Eye (tissue), 1 donor: Measurements from ENCODE around the gene COLEC12.

ENCODE experiments used
- DNase-seq: peaks from one replicate; pipeline ENCODE4 v3.0.0-alpha.2; 2015

Gene COLEC12

DNA sequence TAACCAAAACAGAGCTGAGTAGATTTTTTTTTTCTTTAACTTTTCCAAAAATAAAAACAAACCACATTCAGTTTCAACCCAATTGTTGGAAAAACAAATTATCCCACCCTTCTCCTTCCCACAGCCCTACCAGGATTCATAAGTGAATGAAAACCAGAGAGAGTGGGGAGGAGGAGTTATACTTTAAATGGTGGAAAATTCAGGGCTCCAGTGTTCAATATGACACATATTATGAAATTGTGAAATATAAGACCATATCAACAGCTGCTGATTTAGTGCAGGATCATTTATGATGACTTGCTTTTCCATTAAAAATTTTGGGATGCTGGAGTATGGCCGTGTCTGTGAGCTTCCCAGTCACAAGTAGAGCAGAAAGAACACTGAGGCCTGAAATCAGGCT lies 26.7 kb downstream of the COLEC12 start:
- no peak for DNase-seq

- DNase-seq, result no peak
Observed at GRCh38 chr18:471716-472115, 28.8 kb downstream of the COLEC12 start.

DNA sequence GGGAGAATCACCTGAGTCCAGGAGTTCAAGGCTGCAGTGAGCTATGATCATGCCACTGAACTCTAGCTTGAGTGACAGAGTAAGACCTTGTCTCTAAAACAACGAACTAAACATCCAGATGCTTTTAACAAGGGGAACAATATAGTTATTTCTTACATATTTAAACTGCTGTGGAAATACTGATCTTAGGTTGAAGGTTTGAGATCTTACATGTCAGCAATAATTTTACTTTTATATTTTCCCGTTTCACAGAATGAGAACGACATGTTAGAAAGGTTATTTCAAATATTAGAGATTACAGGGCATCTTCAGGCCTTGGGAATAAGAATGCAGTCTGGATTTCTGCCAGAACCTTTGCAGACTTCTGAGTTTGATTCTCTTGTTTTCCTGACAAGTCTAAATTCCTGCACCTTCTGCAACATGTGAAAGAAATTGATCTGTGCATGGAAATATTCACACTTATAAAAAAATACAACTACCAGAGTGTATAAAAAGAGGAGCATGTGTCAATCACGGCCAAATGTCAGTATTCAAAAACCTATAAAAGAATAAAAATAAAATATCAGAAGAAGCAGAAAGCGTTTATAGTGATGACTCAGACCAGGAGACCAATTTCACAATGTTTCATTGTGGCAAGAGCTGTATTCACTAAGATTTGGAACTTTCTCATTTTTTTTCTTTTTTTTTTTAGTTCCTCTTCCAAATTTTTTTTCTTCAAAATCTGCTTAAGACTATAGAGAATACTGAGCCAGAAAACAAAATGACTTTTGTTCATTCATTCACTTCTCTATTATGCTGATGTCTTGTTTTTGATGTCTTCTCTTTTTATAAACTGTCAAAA lies 29.6 kb downstream of the COLEC12 start:
- DNase-seq, result no peak

DNA sequence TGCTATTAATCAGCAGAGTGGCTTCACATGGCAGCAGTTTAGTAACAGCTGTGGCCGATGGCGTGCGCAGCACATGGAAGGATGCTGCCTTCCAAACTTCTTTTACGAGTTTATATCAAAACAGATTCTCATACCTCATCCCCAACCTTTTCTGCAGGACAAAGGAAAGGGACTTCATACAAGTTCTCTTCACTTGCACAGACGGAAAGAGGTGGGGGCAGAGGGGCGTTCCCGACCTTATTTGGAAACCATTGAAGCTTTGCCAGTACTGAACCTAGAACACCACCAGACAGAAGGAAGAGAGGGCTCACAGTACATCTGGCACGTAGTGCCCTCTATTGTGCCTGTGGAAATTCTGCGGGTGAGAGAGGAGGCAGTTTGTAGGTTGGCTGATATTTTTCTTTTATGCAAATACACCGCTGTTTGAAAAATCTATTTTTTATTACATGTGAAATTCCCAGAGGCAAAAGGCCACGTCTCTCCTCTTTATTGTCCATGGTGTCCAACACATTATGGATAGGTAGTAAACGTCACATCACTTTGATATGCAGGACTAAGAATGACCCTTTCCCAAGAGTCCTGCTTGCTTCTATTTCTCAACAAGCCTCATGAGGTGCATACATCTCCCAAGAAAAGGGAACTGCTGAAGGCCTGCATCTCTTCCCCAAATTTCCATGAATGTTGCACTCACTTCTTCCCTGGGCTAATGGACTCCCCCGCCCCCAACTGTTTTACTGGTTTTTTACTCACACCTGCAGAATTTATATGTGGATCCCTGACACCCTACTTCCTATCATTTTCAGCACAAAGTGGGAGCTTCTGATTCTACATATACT lies 31.3 kb downstream of the COLEC12 start:
- DNase-seq, result peak; percentile 48

DNA sequence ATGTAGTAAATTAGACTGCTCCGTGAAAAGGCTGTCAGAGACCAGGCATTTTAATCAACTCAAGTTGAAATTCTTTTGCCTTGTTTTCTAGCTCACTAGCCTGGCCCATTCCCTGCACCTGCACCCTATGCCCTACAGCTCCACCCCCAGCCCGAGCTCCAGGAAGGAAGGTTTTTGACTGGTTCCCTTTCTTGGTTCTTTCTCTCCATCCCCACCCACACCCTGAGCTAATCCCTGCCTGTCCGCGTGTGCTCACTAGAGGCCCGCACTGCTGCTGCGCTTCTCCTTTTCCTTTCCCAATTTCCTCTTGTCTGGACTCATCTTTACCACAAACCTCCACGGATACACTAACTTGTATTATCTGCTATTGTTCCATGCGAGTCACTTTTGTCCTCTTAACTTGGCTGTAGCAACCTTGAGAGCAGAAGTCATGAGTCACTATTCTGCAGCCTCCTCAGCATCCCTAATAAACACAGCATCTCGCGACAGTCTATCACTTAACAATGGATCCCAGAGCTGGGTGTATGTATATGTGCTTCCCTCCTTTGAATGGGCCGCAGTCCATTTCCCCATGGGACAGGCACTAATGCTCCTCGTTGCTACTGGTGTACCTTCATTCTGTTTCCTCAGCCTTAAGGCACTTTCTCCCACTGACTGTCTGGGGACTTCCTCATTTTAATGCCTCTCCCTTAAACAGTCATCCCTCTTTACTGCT lies 36.5 kb downstream of the COLEC12 start:
- DNase-seq, result no peak

GRCh38 chr18:463403-463802 lies 37.1 kb downstream of the COLEC12 start:
- no peak for DNase-seq

- no peak for DNase-seq
Observed at GRCh38 chr18:461762-462161, 38.7 kb downstream of the COLEC12 start.

- no peak for DNase-seq
Observed at GRCh38 chr18:460791-461190, 39.7 kb downstream of the COLEC12 start.

- no peak for DNase-seq
Observed at GRCh38 chr18:459814-460593, 40.5 kb downstream of the COLEC12 start.

DNA sequence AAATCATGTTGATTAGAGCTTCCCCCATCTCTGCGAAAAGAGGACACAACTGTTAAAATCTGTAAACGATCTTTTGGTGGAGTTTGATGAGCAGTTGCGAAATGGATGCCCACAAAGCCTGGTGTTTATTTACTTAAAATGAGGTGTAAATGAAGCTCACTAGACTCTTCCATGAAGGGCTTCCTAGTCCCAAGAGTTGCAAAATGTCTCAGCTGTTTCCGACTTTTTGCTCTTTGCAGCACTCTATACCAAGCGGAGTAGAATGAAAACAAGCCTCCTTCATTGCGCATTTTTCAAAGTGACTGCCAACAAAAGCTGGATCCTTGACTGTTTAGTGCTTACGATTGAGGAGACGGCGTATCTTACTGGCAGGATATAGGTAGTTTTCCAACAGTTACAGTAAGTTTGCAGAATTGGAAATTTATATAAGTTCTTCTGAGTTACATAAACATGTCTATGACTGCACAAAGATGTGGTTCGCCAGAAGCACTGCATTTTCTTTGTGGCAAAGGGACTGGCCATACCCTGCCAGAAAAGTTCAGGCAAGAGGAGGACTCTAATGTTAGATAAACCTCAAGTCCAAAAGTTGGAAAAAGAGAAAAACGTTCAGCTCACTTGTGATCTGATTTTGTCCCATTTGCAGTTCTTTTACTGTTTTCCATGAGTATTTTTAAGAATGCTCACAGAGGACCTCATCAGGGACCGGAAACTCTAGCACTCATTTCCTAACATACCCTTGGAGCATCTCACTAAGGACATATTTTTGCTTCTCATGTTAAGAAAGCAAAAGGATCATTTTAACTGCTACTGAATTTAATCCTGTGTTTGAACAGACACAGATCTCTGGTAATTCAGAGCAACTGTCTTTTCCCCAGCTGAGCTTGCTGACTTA lies 42.7 kb downstream of the COLEC12 start:
- no peak for DNase-seq

DNA sequence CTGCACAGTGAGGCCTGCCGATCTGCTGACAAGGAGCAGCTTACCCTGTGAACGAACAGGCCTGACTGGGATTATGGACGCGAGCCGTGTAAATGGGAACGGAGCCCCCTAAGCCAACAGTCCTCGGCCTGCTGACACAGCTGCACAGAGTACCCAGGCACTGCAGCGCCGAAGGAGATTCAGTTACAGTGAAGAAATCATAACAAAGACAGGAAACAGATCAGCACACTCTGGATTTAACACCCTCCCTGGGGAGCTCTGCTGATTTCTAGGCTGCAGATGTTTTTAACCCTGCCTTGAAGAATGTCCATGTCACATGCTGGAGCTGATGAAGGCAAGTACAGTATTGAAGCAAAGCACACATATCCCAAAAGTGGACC lies 43.4 kb downstream of the COLEC12 start:
- peak; percentile 92 for DNase-seq

- peak; percentile 70 for DNase-seq
Observed at GRCh38 chr18:456361-457139, 44.0 kb downstream of the COLEC12 start.

DNA sequence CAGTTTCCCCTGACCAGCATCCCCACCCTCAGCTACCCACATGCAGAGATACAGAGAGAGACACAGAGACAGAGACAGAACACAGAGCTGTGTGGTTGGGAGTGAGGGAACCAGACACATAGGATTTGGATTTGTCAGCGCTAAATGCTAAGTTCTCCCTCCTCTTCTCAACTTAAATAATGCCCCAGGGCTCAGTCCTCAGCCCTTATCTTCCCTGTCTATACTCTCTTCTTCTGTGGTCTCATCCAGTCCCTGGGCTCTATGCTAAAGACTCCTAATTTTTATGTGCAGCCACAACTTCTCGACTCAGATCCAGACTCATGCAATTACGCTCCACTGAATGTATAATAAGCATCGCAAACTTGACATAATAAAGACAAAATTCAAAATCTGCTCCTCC lies 47.1 kb downstream of the COLEC12 start:
- DNase-seq, result no peak

DNA sequence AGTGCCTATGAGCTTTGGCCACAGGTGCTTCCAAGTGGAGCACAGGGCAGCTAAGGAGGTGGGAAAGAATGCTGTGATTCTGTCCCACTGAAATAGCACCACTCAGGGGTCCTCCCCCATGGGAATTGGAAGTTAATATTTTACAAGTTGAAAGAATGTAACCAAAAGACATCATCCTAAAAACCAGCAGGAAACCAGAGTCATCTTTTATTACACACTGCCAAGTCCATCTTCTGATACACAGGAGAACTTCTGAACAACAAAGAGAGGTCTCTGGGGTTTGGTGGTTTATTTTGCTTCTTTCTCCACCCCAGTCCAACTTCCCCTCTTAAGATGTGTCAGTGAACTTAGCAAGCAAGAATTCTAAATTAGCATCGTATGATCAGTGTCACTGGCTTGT lies 47.7 kb downstream of the COLEC12 start:
- no peak for DNase-seq

GRCh38 chr18:449374-449773 lies 51.1 kb downstream of the COLEC12 start:
- peak; percentile 77 for DNase-seq

DNA sequence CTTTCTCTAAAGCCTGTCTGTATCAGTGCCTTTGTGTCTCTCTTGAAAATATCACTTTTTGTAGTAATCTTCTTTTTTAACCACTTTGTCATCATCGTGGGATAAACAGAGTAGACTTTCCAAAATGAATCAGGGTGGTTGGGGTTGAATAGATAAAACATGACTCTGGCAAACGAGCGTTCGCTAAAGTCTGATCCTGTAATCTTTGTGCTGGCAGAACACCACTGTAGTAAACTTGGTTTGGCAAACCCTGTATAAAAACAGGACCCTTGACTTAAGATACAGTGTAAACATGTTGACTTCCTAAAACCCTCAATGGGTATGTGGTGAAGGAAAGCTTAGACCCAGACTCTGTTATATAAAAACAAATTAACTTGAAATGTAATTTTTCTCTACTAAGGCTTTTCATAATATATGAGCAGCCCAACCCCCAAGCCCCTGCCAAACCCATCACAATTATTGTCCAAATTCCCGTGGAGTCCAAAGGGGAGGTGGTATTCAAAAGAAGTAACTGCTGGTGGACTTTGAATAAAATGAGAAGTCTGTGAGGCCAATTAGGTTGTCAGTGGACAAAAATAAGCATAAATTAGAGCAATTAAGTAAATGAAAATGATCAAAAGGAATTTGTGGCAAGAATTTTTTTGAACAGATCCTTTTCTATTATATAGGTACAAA lies 52.2 kb downstream of the COLEC12 start:
- DNase-seq, result peak; percentile 78

DNA sequence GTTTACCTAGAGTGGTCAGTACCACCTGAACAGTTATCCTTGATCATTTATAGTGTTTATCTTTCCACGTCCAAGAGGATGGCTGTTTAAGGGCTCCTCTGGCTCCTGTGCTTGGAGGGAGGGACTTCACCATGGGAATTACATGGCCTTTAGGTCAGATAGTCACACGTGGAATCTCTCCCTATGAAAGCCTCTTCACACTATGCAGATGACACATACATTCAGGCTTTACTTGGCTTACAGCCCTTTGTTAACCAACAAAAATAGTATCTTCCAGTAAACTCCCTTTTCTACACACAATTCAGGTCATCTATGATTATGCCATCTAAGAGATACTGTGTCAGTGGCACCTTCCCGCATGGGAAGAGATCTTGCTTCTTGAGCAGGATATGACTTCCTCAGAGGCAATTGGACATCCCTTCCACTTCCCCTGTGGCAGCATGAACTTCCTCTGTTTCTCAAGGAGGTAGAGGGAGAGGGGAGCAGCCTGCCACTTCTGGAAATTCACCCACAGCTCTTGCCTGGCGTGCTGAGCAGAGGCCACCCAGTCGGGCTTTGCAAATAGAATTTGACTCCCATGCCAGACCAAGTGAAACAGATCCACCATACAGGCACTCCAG lies 53.5 kb downstream of the COLEC12 start:
- DNase-seq, result no peak

DNA sequence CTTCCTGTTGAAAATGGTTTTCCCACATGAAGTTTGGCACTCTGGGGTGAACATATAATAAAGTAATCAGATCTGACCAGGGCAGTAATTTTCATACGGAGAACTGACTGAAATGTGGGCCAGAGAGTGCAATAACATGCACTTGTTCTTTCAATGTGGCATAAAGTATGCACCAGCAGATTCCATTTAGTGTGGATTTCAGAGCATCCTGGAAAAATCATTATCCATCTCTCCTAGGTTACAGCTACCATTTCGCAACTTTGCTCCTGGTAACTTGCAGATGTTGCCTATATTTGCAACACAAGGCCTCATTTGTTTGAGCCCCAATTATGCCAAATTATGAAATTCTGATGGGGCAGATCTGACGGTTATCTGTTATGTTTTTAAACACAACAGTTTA lies 55.4 kb downstream of the COLEC12 start:
- no peak for DNase-seq

- DNase-seq, result no peak
Observed at GRCh38 chr18:438571-438970, 61.9 kb downstream of the COLEC12 start.

- DNase-seq, result no peak
Observed at GRCh38 chr18:435940-436339, 64.6 kb downstream of the COLEC12 start.
